DND-41 (cell line): ENCODE data around the gene COL25A1.

ENCODE experiments used
- ATAC-seq: fragments of 200-7000 bp; cut with Tn5 transposase; 3 replicates; pipeline ENCODE4 v1.9.1; 2021; ENCODE audit warnings: low read depth; ENCODE audit not compliant: insufficient read depth
- DNase-seq: peaks from one replicate; pipeline ENCODE4 v3.0.0-alpha.2; 2020
- H2AFZ ChIP-seq: 2 replicates; pipeline ENCODE4 v1.6.0; 2012; ENCODE audit warnings: low read depth, low read length
- H3K27ac ChIP-seq: 2 replicates; pipeline ENCODE4 v1.5.1; 2012; ENCODE audit warnings: low read length, inconsistent platforms
- H3K27me3 ChIP-seq: fragments of 200-600 bp; sonication (generic); 2 replicates; pipeline ENCODE4 v1.6.0; 2012; ENCODE audit warnings: low read length, mild to moderate bottlenecking, inconsistent platforms; ENCODE audit not compliant: insufficient read depth, poor library complexity
- H3K36me3 ChIP-seq: 2 replicates; pipeline ENCODE4 v1.5.1; 2012; ENCODE audit warnings: low read length, inconsistent platforms; ENCODE audit not compliant: insufficient read depth
- H3K4me1 ChIP-seq: 2 replicates; pipeline ENCODE4 v1.5.1; 2012; ENCODE audit warnings: mild to moderate bottlenecking, low read length; ENCODE audit not compliant: insufficient read depth
- H3K4me2 ChIP-seq: 2 replicates; pipeline ENCODE4 v1.6.0; 2012; ENCODE audit warnings: mild to moderate bottlenecking, moderate library complexity, low read length, inconsistent platforms; ENCODE audit not compliant: insufficient read depth
- H3K4me3 ChIP-seq, 2 experiments: fragments of 200-600 bp in 1 of 2; shearing (Covaris generic) in 1 of 2; 2 replicates each; pipeline ENCODE4 v1.5.1; 2012 to 2016; ENCODE audit warnings: inconsistent platforms in 2 of 2, low read length in 2 of 2, mild to moderate bottlenecking in 2 of 2, low read depth in 1 of 2, moderate library complexity in 1 of 2
- H3K79me2 ChIP-seq: 2 replicates; pipeline ENCODE4 v1.6.0; 2012; ENCODE audit warnings: low read length, inconsistent platforms; ENCODE audit not compliant: insufficient read depth
- H3K9ac ChIP-seq: 2 replicates; pipeline ENCODE4 v1.6.0; 2012; ENCODE audit warnings: low read depth, mild to moderate bottlenecking, inconsistent platforms, low read length, moderate library complexity
- H3K9me3 ChIP-seq: 2 replicates; pipeline ENCODE4 v1.5.1; 2012; ENCODE audit warnings: low read length, moderate library complexity, mild to moderate bottlenecking, inconsistent platforms; ENCODE audit not compliant: insufficient read depth, severe bottlenecking
- H4K20me1 ChIP-seq: 2 replicates; pipeline ENCODE4 v1.6.0; 2012; ENCODE audit warnings: low read length; ENCODE audit not compliant: insufficient read depth
- EZH2 ChIP-seq: IDR thresholded peaks from 3 replicates; pipeline ENCODE4 v1.6.1; 2012; ENCODE audit warnings: borderline replicate concordance, low read depth, mild to moderate bottlenecking, moderate library complexity, low read length, inconsistent platforms; ENCODE audit not compliant: severe bottlenecking
- TF ChIP-seq, protein P1 (sequence below): IDR thresholded peaks from 2 replicates; pipeline ENCODE4 v1.5.1; 2012; ENCODE audit warnings: borderline replicate concordance, low read length, moderate library complexity, mild to moderate bottlenecking; ENCODE audit not compliant: poor library complexity, severe bottlenecking; ENCODE audit errors: extremely low read depth

The COL25A1 gene

DNA sequence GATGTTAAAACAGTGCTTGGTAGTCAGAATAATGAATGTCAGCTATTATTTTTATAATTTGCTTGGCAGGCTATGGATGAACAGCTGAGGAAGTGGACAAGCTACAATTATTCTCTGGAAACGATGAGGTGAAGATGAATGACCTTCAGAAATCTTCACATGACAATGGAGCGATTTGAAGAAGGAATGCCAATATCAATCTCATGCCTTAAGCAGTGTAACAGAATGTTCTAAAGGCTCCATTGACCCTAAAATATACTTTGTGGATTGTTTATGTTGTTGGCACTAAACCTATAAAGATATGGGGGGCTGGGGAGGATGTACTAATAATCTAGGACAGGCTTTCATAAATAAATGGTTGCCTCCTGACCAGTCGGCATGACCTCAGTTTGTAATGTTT is 36.2 kb downstream of the COL25A1 start:
- TF ChIP-seq, protein P1, sequence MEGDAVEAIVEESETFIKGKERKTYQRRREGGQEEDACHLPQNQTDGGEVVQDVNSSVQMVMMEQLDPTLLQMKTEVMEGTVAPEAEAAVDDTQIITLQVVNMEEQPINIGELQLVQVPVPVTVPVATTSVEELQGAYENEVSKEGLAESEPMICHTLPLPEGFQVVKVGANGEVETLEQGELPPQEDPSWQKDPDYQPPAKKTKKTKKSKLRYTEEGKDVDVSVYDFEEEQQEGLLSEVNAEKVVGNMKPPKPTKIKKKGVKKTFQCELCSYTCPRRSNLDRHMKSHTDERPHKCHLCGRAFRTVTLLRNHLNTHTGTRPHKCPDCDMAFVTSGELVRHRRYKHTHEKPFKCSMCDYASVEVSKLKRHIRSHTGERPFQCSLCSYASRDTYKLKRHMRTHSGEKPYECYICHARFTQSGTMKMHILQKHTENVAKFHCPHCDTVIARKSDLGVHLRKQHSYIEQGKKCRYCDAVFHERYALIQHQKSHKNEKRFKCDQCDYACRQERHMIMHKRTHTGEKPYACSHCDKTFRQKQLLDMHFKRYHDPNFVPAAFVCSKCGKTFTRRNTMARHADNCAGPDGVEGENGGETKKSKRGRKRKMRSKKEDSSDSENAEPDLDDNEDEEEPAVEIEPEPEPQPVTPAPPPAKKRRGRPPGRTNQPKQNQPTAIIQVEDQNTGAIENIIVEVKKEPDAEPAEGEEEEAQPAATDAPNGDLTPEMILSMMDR: no peak
- TF ChIP-seq EZH2: no peak
- Histone ChIP-seq H3K9ac (no peak overlapping the region), H3K4me1 (no peaks in the 10 kb centered on the region), H3K27me3 (no peaks in the 10 kb centered on the region), H3K9me3 (no peaks in the 10 kb centered on the region), H3K36me3 (no peaks in the 10 kb centered on the region), H3K79me2 (no peaks in the 10 kb centered on the region), H4K20me1 (no peaks in the 10 kb centered on the region), H3K4me3 (no peak overlapping the region), H3K27ac (no peak overlapping the region), H3K4me2 (no peak overlapping the region), H2AFZ (no peak overlapping the region)
- ATAC-seq (no peak), DNase-seq (no peak)

DNA sequence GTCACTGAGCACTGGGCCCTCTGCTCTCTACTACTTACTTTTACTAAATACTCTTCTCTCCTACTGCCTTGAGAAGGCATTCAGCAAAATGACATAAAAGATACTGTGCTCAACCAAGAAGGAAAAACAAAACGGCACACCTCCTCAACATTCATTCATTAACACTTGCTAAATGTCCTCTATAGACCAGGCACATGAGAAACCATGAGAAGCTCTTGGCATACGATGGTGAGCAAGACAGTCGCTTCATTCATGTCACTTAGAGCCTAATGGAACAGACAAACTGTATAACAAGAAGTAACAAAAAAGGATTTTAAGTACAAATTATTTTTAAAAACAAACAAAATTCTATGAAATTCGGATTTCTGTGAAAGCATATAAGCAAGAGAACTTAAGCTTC is 38.7 kb downstream of the COL25A1 start:
- Histone ChIP-seq H3K9ac (no peak overlapping the region), H3K27ac (no peak overlapping the region), H3K9me3 (no peaks in the 10 kb centered on the region), H3K4me1 (no peaks in the 10 kb centered on the region), H2AFZ (no peak overlapping the region), H3K36me3 (no peaks in the 10 kb centered on the region), H4K20me1 (no peaks in the 10 kb centered on the region), H3K4me2 (no peak overlapping the region), H3K4me3 (no peak overlapping the region), H3K27me3 (no peaks in the 10 kb centered on the region), H3K79me2 (no peaks in the 10 kb centered on the region)
- DNase-seq: no peak
- ATAC-seq: no peak
- no peak for TF ChIP-seq EZH2

DNA sequence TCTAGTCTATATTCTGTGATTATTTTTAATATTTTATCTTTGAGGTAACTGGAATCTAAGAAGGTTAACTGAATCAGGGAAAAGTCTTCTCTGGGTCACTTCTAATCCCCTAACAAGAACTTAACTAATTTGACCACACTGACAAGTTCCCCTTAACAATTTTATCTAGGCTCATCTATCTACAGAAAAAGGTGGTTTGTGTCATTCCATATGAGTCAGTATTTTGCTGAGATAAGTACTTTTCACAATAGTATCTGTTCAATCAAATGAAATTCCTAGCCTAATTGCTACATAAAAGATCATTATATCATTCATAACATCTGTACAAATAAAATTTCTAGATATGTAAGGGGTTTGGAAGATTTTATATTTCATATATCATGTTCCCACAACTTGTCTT is 45.6 kb downstream of the COL25A1 start:
- Histone ChIP-seq H4K20me1 (no peaks in the 10 kb centered on the region), H3K36me3 (no peaks in the 10 kb centered on the region), H3K4me3 (no peak overlapping the region), H2AFZ (no peak overlapping the region), H3K9ac (no peak overlapping the region), H3K9me3 (no peaks in the 10 kb centered on the region), H3K27ac (no peak overlapping the region), H3K4me2 (no peak overlapping the region), H3K4me1 (no peaks in the 10 kb centered on the region), H3K27me3 (no peaks in the 10 kb centered on the region), H3K79me2 (no peaks in the 10 kb centered on the region)
- ATAC-seq (no peak), DNase-seq (no peak)
- TF ChIP-seq EZH2: no peak
- TF ChIP-seq, protein P1: no peak

DNA sequence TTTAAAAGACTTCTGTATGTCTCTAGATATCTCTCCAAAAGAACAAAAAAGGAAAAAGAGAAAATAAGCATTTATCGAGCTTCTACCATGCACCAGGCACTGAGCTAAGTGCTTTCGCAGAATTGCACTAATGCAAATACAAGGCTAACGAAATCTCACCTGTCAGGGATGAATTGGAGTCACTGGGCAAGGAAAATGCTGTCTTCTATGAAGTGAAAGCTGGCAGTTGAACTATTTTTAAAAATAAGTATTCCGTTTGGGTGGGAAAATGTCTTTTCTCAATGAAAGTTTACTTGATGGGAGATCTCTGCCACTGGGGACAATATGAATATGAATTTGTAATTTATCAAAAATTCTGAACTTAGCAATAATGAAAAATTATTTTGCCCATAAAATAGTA is 47.6 kb downstream of the COL25A1 start:
- Histone ChIP-seq H3K4me2 (no peak overlapping the region), H3K4me3 (no peak overlapping the region), H2AFZ (no peak overlapping the region), H3K36me3 (no peaks in the 10 kb centered on the region), H4K20me1 (no peaks in the 10 kb centered on the region), H3K27ac (no peak overlapping the region), H3K9me3 (no peaks in the 10 kb centered on the region), H3K4me1 (no peaks in the 10 kb centered on the region), H3K79me2 (no peaks in the 10 kb centered on the region), H3K9ac (no peak overlapping the region), H3K27me3 (no peaks in the 10 kb centered on the region)
- ATAC-seq (no peak), DNase-seq (no peak)
- no peak for TF ChIP-seq EZH2
- TF ChIP-seq, protein P1: no peak
